HG03521 (cell line): ENCODE results near the gene MRPS11.
"Not testable (repeated sequence)": the region's sequence is repeated elsewhere in the genome, so short reads cannot be mapped to it uniquely, and the experiment has no call there.

ENCODE experiments used
- ATAC-seq: cut with Tn5 transposase; IDR thresholded peaks from one replicate; pipeline ENCODE4 v1.9.1; 2021; ENCODE audit warnings: mild to moderate bottlenecking, moderate library complexity; ENCODE audit not compliant: unreplicated experiment

Gene MRPS11

GRCh38 chr15:88467073-88467934, at the start of gene MRPS11, which contains the start of gene MRPL46:
Gene MRPS11, plus strand, starts transcription at chr15:88467708. Its CDS starts 10 bp downstream, at chr15:88467718.
Gene MRPL46, minus strand, starts transcription at chr15:88467388. Its CDS starts 11 bp downstream, at chr15:88467377.
- peak; percentile 86 for ATAC-seq

DNA sequence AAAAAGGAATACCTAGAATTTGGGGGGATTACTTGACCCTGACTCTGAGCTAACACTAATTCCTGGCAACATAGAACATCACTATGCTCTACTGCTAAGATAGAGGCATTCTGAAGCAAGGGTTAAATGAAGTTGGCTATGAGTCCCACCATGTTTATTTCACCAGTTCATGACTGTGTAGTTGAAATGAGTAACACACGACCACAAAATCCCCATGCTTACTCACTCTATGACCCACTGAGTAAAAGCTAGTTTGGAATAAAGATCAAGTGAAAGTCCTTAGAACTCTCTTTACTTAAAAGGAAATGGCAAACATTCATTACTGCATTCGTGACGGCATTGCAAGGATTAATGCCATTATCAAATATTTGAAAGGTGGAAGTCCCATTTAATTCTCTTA, 47.7 kb upstream of the MRPS11 start:
- no peak for ATAC-seq

DNA sequence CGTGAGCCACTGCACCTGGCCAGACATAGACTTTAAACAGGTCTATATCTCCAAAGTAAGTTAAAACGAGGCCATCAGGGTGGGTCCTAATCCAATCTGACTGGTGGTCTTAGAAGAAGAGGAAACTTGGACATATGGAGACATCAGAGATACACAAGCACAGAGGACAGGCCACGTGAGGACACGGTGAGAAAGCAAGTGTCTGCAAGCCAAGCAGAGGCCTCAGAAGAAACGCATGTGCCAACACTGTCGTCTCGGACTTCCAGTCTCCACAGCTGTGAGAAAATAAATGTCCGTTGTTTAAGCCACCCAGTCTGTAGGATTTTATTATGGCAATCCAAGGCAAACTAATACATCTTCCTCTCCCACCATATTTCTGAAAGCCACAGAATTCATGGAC, 44.2 kb upstream of the MRPS11 start:
- no peak for ATAC-seq

GRCh38 chr15:88426304-88426703, 41.2 kb upstream of the MRPS11 start:
- no peak for ATAC-seq

DNA sequence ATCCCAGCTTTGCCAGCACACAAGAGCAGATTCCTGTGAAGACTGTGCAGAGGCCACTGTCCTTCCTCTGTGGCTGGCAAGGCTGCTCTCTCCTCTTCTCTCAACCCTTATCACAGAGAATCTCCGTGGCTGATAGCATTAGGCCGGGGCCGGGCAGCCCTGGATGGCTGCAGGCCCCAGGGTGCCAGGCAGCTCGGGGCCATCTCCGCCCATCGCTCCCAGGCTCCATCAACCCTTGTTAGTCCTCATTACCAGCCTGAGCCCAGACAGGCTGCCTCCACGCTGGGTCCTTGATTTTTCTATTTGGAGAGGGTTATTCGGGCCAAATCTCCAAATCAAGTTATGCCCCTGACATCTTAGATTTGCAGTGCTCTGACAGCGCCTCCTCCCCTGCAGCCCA, 39.5 kb upstream of the MRPS11 start:
- ATAC-seq, result no peak

DNA sequence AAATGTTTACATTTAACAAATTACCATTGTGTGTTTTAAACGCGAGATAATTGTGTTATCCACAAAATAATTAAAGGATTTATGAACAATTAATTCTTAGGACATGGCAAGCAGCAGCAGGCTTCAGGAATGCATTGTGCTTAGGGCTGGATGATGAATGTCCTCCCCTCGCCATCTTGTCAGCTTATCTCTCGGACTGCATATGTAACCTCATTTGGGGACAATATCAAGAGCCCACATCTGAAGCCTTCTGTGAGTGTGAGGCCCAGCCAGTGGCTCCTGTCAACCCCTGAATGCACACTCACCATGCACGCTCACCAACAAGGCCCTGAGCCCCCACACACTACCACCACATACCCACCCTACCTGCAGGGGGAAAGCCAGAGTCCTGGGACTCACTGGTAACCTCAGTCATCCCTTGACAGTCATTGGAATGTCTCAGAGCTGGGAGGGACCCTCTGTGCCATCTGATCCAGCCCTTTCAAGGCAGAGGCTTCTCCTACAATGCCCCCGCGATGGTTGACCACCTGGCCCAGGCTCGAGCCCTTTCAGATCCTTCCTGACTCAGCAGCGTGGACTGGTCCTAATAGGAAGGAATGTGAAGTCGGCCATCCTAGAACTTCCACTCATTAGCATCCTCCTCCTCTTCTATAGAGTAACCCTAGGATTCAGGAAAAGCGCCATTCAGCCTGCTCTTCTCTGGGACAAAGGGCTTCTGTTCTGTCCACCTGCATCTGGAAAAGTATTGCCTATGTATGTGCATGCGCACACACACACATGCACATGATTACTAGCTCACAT, 38.5 kb upstream of the MRPS11 start:
- no peak for ATAC-seq

DNA sequence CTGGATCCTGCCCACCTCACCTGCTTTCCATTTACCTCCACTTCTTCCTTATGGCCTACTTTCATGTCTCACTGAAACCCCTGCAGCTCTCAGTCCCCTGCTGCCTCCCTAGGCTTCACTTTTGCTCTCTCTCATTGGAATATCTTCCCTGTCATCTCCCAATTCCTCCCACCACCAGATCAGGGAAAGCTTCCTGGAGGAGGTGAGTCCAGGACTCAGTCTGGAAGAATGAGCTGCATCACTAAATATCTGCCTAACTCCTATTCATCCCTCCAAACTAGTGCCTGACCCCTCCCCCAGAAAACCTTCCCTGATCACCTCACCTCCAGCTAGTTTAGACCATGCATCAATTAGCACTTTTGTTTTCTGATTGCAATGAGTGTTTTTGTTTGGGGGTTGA, 37.5 kb upstream of the MRPS11 start:
- no peak for ATAC-seq

GRCh38 chr15:88431441-88431840, 36.1 kb upstream of the MRPS11 start:
- ATAC-seq, result no peak

GRCh38 chr15:88433046-88433685, 34.3 kb upstream of the MRPS11 start:
- ATAC-seq, result no peak

GRCh38 chr15:88434106-88434505, 33.4 kb upstream of the MRPS11 start:
- not testable (repeated sequence) for ATAC-seq

DNA sequence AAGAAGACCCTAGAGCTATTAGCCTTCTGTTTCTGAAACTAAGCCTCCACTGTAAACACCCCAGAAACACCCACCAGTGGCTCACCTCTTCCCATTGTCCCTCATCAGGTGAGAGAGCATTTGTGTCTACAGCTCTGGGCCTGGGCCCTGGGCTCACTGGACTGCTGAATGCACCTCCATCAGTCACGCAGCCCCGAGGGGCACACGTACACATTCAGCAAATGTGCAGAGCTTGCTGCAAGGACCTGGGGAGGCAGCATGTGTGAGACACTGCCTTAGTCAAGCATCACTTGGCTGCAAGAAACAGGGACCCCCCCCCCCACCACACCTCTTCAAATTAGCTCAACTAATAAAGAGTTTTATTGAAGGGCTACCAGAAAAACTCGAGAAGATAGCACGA, 29.3 kb upstream of the MRPS11 start:
- no peak for ATAC-seq

GRCh38 chr15:88440021-88440420, 27.5 kb upstream of the MRPS11 start:
- ATAC-seq, result no peak

- no peak for ATAC-seq
Observed at GRCh38 chr15:88441076-88441730, 26.3 kb upstream of the MRPS11 start.

GRCh38 chr15:88447206-88447605, 20.3 kb upstream of the MRPS11 start:
- ATAC-seq, result no peak

DNA sequence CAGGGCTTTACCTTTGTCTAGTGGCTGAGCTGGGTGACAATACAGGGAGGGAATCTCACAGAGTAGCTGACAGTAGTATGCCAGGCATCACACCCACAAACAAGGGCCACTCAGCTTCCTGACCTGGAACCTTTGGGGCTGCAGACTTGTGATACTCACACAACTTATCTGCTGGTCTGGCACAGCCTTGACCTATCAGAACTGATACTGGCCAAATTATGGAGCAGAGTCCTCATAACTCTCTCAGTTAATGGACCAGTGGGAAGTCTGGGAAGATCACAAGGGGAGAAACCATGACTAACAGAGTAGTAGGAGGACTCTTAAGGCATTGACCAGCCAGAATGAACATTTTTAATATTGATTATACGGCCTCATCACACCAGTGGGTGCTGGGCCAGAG, 19.8 kb upstream of the MRPS11 start:
- ATAC-seq, result no peak

DNA sequence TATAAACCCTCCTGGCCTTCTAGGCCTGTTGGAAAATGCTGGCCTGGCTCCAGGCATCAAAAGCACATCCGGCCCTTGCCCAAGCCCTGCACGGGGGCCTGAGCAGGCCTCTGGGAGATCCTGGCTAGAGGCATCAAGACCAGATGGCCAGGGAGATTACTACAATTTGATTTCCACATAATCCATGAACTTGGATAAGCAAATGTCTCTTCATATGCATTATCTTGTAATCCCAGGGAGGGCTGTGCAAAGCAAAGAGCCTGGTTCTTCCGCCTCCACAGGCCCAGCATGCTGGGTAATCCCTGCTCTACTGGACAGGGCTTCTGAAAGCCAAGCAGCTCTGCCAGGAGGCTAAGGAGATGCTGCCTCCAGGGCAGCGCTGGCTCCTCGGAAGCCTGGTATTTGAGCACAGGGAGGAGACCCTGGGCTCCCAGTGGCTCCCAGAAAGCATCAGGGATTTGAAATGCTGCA, 18.5 kb upstream of the MRPS11 start:
- no peak for ATAC-seq

DNA sequence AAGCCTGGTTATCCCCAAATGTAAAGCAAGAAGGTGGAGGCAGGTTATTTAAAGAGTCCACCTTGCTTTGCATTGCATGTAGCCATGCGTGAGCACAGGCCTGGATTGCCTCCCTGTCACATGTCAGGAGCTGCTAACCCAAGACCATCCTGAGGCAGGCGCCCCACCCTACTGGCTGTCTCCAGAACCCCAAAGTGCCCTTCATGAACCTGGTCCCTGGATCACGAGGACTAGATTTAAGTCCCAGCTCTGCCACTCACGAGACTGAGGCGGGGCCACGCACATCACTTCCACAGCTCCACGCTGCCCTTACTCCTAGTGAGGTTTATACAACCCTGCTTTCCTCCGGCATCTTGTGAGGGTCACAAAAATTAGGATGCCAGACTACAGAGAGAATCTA, 17.9 kb upstream of the MRPS11 start:
- no peak for ATAC-seq

GRCh38 chr15:88450125-88450798, 17.2 kb upstream of the MRPS11 start:
- no peak for ATAC-seq

DNA sequence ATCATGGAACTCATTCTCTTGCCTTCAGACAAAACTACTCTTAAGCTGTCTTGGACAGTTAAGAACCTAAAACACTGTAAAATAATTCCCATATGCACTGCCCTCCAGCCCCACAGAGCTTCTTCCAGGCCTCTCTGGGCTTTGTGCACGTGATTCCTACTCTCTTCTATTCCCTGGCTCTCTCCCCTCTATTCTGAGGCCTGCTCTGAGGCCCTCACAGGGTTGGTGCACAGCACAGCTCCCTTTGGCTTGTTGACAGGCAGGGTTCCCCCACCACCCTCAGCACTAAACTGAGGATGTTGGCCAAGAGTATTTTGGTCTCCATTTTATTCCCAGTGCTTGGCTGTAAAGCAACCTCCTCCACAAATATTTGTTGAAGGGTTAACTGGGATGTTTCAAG, 13.9 kb upstream of the MRPS11 start:
- ATAC-seq, result no peak

- no peak for ATAC-seq
Observed at GRCh38 chr15:88454236-88454635, 13.3 kb upstream of the MRPS11 start.
